ENCODE data around the gene NHLRC2. TPM values are rescaled to one million over a fixed set of nuclear protein-coding genes. Genes with fewer than 3 reads are reported as not detected.

NHLRC2 gene
- total and polyA plus RNA-seq, 2 donors: 6.7 to 50.6 TPM

- no peaks in the 10 kb centered on the region for H3K36me3 ChIP-seq (ENCODE audit: insufficient read depth)
- no peak overlapping the region for H3K27ac ChIP-seq (ENCODE audit: low read depth)
- no peaks in the 10 kb centered on the region for H3K4me1 ChIP-seq (ENCODE audit: insufficient read depth)
- DNase-seq (ENCODE audit: extremely low spot score): no peak
- WGBS: 91% methylated on average over 5 of the region's 5 CpGs
- no peak overlapping the region for H3K4me3 ChIP-seq (ENCODE audit: low read depth, low read length)
These were observed 5.2 kb upstream of the NHLRC2 start for GRCh38 chr10:113849140-113849803.

DNA sequence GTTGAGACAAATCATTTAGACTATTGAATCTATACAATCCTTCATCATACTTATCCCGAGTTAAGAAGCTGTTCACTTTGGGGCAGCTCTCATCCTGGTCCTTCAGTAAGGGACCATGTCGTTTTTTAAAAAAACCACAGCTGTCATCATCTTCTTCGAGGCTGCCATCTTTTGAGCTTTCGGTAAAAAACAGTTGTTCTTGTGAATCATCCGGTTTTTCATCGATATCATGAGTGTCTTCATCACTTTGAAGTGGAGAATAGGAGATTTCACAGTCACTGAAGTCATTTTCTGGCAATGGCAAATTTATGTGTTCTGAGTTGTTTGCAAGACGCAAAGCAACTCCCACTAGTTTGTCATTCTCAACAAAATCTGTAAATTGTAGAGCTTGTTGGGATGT is 4.5 kb upstream of the NHLRC2 start:
- Histone ChIP-seq H3K36me3 (ENCODE audit: insufficient read depth) (no peaks in the 10 kb centered on the region), H3K4me1 (ENCODE audit: insufficient read depth) (no peaks in the 10 kb centered on the region), H3K4me3 (ENCODE audit: low read depth, low read length) (no peak overlapping the region), H3K27ac (ENCODE audit: low read depth) (no peak overlapping the region)
- WGBS: 95% methylated on average over 7 of the region's 7 CpGs
- DNase-seq (ENCODE audit: extremely low spot score): no peak

DNA sequence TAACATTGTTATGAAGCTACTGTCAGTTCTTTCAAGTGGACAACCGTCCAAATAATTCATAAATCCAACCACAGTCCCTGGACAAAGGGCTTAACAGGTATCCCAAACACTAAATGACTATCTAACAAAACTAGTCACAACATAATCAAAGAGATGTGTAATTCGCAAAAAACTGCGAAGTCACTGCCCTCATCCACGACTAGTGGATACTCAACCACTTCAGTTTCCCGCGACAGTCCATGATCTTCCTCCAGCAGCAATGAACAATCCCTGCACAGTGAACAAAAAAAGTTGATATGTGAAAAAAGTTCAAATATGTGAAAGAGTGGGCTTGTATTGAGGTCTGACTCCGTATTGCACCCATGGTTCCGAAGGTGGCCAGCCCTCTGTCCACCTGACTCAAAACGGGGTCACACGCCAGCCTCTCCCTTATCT is 866 bp upstream of the NHLRC2 start:
- Histone ChIP-seq H3K4me3 (ENCODE audit: low read depth, low read length) (peak overlapping the region; percentile 90), H3K36me3 (ENCODE audit: insufficient read depth) (peaks cover 2% of the 10 kb centered on the region), H3K4me1 (ENCODE audit: insufficient read depth) (peaks cover 1% of the 10 kb centered on the region), H3K27ac (ENCODE audit: low read depth) (peak overlapping the region; percentile 91)
- 25% methylated on average over 10 of the region's 10 CpGs for WGBS
- DNase-seq (ENCODE audit: extremely low spot score): no peak

DNA sequence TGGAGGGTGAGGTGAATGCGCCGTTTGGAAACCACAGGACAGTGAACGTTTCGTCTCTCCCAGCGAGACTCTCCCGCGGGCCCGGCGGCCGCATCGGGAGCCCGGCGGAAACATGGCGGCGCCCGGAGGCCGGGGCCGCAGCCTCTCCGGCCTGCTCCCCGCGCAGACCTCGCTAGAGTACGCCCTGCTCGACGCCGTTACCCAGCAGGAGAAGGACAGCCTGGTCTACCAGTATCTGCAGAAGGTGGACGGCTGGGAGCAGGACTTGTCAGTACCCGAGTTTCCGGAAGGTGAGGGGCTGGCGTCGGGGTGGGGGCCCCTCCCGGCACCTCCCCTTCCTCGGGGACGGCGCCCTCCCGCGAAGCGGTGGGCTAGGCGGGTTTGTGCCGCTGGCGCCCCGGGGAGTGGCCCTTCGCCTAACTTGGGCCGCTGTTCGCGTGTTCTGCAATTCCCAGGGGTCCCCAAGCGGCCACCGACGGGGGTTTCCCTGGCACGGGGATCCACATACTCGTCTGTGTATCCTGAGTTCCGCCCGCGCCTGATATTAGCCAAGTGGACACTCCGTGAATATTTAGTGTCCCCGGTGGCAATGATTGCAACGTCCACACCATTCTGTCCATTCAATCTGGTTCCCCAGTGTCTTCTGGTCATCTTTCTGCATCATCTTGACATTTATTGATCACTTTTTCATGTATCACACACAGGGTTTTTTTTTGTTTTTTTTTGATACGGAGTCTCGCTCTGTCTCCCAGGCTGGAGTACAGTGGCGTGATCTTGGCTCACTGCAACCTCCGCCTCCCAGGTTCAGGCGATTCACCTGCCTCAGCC is 514 bp downstream of the NHLRC2 start:
- peaks cover 1% of the 10 kb centered on the region for H3K4me1 ChIP-seq (ENCODE audit: insufficient read depth)
- peak; percentile 21 for DNase-seq (ENCODE audit: extremely low spot score)
- peak overlapping the region; percentile 90 for H3K4me3 ChIP-seq (ENCODE audit: low read depth, low read length)
- peak overlapping the region; percentile 91 for H3K27ac ChIP-seq (ENCODE audit: low read depth)
- 1% methylated on average over 62 of the region's 62 CpGs for WGBS
- peaks cover 2% of the 10 kb centered on the region for H3K36me3 ChIP-seq (ENCODE audit: insufficient read depth)

DNA sequence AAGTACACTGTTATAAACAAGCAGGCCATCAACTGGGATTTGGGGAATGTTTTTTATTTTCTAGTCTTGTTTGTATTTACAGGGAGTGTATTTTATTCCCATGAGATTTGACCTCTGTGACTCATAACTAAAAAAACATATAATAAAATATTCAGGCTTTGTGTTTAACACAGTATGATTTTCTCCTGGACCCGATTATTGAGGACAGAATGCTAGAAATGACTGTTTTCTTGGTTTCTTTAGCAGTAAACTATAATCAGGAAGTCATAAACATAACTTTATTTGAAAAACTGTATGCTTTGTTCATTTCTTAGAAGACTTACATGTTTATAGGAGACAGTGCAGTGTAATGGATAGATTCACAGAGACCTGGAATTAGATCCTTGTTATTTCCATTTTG is 2.1 kb downstream of the NHLRC2 start:
- 52% methylated on average over 1 of the region's 1 CpG for WGBS
- H3K4me1 ChIP-seq (ENCODE audit: insufficient read depth): peaks cover 1% of the 10 kb centered on the region
- H3K36me3 ChIP-seq (ENCODE audit: insufficient read depth): peaks cover 2% of the 10 kb centered on the region
- H3K27ac ChIP-seq (ENCODE audit: low read depth): no peak overlapping the region
- no peak overlapping the region for H3K4me3 ChIP-seq (ENCODE audit: low read depth, low read length)
- no peak for DNase-seq (ENCODE audit: extremely low spot score)

GRCh38 chr10:113857210-113857609 is 2.7 kb downstream of the NHLRC2 start:
- no peak for DNase-seq (ENCODE audit: extremely low spot score)
- H3K36me3 ChIP-seq (ENCODE audit: insufficient read depth): peaks cover 2% of the 10 kb centered on the region
- no peak overlapping the region for H3K27ac ChIP-seq (ENCODE audit: low read depth)
- peaks cover 1% of the 10 kb centered on the region for H3K4me1 ChIP-seq (ENCODE audit: insufficient read depth)
- no peak overlapping the region for H3K4me3 ChIP-seq (ENCODE audit: low read depth, low read length)

DNA sequence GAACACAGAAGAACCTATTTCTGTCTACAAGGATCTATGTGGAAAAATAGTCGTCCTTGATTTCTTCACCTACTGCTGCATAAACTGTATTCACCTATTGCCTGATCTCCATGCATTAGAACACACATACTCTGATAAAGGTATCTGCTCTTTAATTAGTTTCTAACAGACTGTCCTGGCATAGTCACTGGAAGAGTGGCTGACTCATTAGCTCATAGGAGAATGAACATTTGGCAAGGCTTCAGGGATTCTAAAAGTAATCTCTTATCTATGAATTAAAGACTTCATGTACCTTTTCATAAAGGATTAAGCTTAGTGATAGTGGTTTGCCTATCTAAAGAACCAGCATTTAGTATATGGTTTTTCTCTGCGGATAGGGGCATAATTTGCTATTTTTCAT is 4.1 kb downstream of the NHLRC2 start:
- WGBS: 67% methylated on average over 2 of the region's 2 CpGs
- Histone ChIP-seq H3K36me3 (ENCODE audit: insufficient read depth) (peaks cover 2% of the 10 kb centered on the region), H3K4me1 (ENCODE audit: insufficient read depth) (peaks cover 1% of the 10 kb centered on the region)

GRCh38 chr10:113859261-113859660 is 4.8 kb downstream of the NHLRC2 start:
- Histone ChIP-seq H3K36me3 (ENCODE audit: insufficient read depth) (peaks cover 2% of the 10 kb centered on the region), H3K27ac (ENCODE audit: low read depth) (no peak overlapping the region), H3K4me1 (ENCODE audit: insufficient read depth) (peaks cover 1% of the 10 kb centered on the region), H3K4me3 (ENCODE audit: low read depth, low read length) (no peak overlapping the region)
- no peak for DNase-seq (ENCODE audit: extremely low spot score)
- 83% methylated on average over 2 of the region's 2 CpGs for WGBS

More for the DNA sequence above, 4.1 kb downstream of the NHLRC2 start:
- no peak for DNase-seq (ENCODE audit: extremely low spot score)
- Histone ChIP-seq H3K27ac (ENCODE audit: low read depth) (no peak overlapping the region), H3K4me3 (ENCODE audit: low read depth, low read length) (no peak overlapping the region)

DNA sequence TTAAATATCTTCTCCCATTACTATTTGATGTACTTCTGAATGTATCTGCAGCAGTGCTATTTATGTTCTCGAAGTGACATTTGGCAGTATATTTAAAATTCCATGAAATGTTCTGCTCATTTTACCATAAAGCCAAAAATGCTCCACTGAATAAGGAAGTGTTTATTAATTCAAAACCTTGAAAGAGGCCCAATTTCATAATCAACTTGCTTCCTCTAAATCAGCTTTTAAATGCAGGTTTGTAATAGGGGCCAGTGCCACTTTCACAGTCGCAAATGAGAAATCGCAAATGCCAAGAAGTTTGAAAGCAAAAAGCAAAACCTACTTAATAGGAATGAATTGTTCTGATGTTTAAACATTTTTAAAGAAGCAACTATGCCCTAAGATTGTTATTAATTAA is 11.4 kb downstream of the NHLRC2 start:
- H3K36me3 ChIP-seq (ENCODE audit: insufficient read depth): no peaks in the 10 kb centered on the region
- no peak for DNase-seq (ENCODE audit: extremely low spot score)
- H3K27ac ChIP-seq (ENCODE audit: low read depth): no peak overlapping the region
- no peaks in the 10 kb centered on the region for H3K4me1 ChIP-seq (ENCODE audit: insufficient read depth)
- WGBS: 83% methylated on average over 3 of the region's 3 CpGs
- no peak overlapping the region for H3K4me3 ChIP-seq (ENCODE audit: low read depth, low read length)

- H3K36me3 ChIP-seq (ENCODE audit: insufficient read depth): no peaks in the 10 kb centered on the region
- no peak overlapping the region for H3K4me3 ChIP-seq (ENCODE audit: low read depth, low read length)
- H3K4me1 ChIP-seq (ENCODE audit: insufficient read depth): no peaks in the 10 kb centered on the region
- WGBS: 86% methylated on average over 5 of the region's 5 CpGs
- no peak for DNase-seq (ENCODE audit: extremely low spot score)
- no peak overlapping the region for H3K27ac ChIP-seq (ENCODE audit: low read depth)
These were observed 12.3 kb downstream of the NHLRC2 start for GRCh38 chr10:113866551-113867394.

- no peaks in the 10 kb centered on the region for H3K4me1 ChIP-seq (ENCODE audit: insufficient read depth)
- 97% methylated on average over 4 of the region's 4 CpGs for WGBS
These were observed 13.4 kb downstream of the NHLRC2 start for GRCh38 chr10:113867904-113868303.

GRCh38 chr10:113869789-113870188 is 15.3 kb downstream of the NHLRC2 start:
- H3K4me1 ChIP-seq (ENCODE audit: insufficient read depth): no peaks in the 10 kb centered on the region
- 72% methylated on average over 2 of the region's 2 CpGs for WGBS
- no peak for DNase-seq (ENCODE audit: extremely low spot score)
- no peak overlapping the region for H3K4me3 ChIP-seq (ENCODE audit: low read depth, low read length)
- no peak overlapping the region for H3K27ac ChIP-seq (ENCODE audit: low read depth)
- H3K36me3 ChIP-seq (ENCODE audit: insufficient read depth): no peaks in the 10 kb centered on the region

More at GRCh38 chr10:113867904-113868303, 13.4 kb downstream of the NHLRC2 start:
- Histone ChIP-seq H3K27ac (ENCODE audit: low read depth) (no peak overlapping the region), H3K4me3 (ENCODE audit: low read depth, low read length) (no peak overlapping the region), H3K36me3 (ENCODE audit: insufficient read depth) (no peaks in the 10 kb centered on the region)
- no peak for DNase-seq (ENCODE audit: extremely low spot score)

GRCh38 chr10:113872139-113873030 is 17.9 kb downstream of the NHLRC2 start:
- Histone ChIP-seq H3K4me3 (ENCODE audit: low read depth, low read length) (no peak overlapping the region), H3K4me1 (ENCODE audit: insufficient read depth) (no peaks in the 10 kb centered on the region), H3K27ac (ENCODE audit: low read depth) (no peak overlapping the region), H3K36me3 (ENCODE audit: insufficient read depth) (no peaks in the 10 kb centered on the region)
- DNase-seq (ENCODE audit: extremely low spot score): no peak
- 96% methylated on average over 3 of the region's 3 CpGs for WGBS
